ENCODE measurements around the gene RAB36. TPM values are rescaled to one million over a fixed set of nuclear protein-coding genes. Genes with fewer than 3 reads are reported as not detected.
A peak's percentile ranks its signal among the peaks of the same experiment; 100 is the strongest.

The RAB36 gene
- total and polyA plus RNA-seq, 9 of the 15 experiments (the other 6 are each of a cell fraction or from before 2014, with no cell fraction given), result 0.04 to 0.50 (median 0.08) TPM; not detected in 3

DNA sequence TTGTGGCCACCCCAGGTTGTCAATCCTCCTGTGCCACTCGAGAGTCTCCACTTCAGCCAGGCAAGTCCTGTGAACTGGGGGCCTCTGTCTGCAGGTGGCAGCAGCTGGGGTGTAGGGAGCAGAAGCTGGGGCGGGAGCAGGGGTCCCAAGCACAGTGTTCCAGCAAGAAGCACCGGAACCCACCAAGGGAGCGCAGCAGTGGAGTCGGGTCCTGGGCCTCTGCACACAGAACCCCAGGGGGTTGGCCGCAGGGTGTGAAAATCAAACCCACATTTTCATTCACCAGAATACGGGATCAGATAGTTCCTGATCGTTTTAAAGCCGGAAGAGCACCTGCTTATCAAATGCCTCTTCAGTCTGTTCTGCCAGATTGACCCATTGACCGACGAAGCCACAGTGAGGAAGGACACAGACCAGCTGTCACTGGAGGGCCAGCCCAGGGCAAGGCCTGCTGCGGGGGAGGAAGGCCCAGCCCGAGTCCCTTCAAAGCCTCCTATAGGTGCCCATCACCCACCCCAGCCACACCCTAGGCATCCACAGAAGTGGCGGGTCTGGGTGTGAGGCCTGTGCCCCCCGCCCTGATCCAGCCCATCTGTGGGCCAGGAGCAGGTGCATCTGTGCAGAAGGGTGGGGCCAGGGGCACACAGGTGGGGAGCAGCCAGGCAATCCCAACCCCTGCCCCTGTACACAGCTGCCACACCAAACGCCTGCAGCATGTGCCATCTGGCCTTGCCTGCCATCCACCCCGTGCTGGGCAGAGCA, 37.6 kb upstream of the RAB36 start (continued):
- TF ChIP-seq TCF7L2 (IDR thresholded peaks at IDR 0.05; ENCODE audit: low read depth, low read length), result no peak
- 0 out of 4 replicates have a peak, but pooled peaks of 1 of the 2 experiments have one; percentile 4 for TF ChIP-seq RCOR1 (IDR thresholded peaks at IDR 0.05; ENCODE audit: borderline replicate concordance in 1 of 2, low read depth in 2 of 2, low read length in 2 of 2)
- TF ChIP-seq ZBTB1 (CRISPR knock-in tag; IDR thresholded peaks at IDR 0.05; ENCODE audit: borderline replicate concordance, low read depth), result no peak
- no peak for TF ChIP-seq POLR2A (conservative IDR thresholded peaks at IDR 0.05)
- TF ChIP-seq ZNF263 (CRISPR knock-in tag; IDR thresholded peaks at IDR 0.05; ENCODE audit: borderline replicate concordance), result no peak
- peak; percentile 78 for TF ChIP-seq CBFA2T2 (conservative IDR thresholded peaks at IDR 0.05)
- no peak for TF ChIP-seq NFATC3 (IDR thresholded peaks at IDR 0.05)
- no peak for TF ChIP-seq RFX5 (IDR thresholded peaks at IDR 0.05; ENCODE audit: low read depth, low read length)
- TF ChIP-seq ZSCAN29 (IDR thresholded peaks at IDR 0.05), result no peak
- TF ChIP-seq, protein P1, sequence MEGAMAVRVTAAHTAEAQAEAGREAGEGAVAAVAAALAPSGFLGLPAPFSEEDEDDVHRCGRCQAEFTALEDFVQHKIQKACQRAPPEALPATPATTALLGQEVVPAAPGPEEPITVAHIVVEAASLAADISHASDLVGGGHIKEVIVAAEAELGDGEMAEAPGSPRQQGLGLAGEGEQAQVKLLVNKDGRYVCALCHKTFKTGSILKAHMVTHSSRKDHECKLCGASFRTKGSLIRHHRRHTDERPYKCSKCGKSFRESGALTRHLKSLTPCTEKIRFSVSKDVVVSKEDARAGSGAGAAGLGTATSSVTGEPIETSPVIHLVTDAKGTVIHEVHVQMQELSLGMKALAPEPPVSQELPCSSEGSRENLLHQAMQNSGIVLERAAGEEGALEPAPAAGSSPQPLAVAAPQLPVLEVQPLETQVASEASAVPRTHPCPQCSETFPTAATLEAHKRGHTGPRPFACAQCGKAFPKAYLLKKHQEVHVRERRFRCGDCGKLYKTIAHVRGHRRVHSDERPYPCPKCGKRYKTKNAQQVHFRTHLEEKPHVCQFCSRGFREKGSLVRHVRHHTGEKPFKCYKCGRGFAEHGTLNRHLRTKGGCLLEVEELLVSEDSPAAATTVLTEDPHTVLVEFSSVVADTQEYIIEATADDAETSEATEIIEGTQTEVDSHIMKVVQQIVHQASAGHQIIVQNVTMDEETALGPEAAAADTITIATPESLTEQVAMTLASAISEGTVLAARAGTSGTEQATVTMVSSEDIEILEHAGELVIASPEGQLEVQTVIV (CRISPR knock-in tag; IDR thresholded peaks at IDR 0.05; ENCODE audit: borderline replicate concordance), result no peak
- no peak for TF ChIP-seq MAZ (CRISPR knock-in tag; conservative IDR thresholded peaks at IDR 0.05 in 1 of 2, IDR thresholded peaks at IDR 0.05 in 1 of 2)
- no peak for TF ChIP-seq BACH1 (tag; IDR thresholded peaks at IDR 0.05)
- TF ChIP-seq GATAD2B (IDR thresholded peaks at IDR 0.05; ENCODE audit: borderline replicate concordance), result no peak
- TF ChIP-seq, protein P2, sequence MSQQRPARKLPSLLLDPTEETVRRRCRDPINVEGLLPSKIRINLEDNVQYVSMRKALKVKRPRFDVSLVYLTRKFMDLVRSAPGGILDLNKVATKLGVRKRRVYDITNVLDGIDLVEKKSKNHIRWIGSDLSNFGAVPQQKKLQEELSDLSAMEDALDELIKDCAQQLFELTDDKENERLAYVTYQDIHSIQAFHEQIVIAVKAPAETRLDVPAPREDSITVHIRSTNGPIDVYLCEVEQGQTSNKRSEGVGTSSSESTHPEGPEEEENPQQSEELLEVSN (IDR thresholded peaks at IDR 0.05; ENCODE audit: borderline replicate concordance in 1 of 2, extremely low read depth in 1 of 2, insufficient read depth in 1 of 2, insufficient read length in 1 of 2, low read depth in 1 of 2, low read length in 1 of 2, poor library complexity in 1 of 2, severe bottlenecking in 1 of 2), result peak in 1 of 2 experiments; percentile 9
- TF ChIP-seq, protein P3, sequence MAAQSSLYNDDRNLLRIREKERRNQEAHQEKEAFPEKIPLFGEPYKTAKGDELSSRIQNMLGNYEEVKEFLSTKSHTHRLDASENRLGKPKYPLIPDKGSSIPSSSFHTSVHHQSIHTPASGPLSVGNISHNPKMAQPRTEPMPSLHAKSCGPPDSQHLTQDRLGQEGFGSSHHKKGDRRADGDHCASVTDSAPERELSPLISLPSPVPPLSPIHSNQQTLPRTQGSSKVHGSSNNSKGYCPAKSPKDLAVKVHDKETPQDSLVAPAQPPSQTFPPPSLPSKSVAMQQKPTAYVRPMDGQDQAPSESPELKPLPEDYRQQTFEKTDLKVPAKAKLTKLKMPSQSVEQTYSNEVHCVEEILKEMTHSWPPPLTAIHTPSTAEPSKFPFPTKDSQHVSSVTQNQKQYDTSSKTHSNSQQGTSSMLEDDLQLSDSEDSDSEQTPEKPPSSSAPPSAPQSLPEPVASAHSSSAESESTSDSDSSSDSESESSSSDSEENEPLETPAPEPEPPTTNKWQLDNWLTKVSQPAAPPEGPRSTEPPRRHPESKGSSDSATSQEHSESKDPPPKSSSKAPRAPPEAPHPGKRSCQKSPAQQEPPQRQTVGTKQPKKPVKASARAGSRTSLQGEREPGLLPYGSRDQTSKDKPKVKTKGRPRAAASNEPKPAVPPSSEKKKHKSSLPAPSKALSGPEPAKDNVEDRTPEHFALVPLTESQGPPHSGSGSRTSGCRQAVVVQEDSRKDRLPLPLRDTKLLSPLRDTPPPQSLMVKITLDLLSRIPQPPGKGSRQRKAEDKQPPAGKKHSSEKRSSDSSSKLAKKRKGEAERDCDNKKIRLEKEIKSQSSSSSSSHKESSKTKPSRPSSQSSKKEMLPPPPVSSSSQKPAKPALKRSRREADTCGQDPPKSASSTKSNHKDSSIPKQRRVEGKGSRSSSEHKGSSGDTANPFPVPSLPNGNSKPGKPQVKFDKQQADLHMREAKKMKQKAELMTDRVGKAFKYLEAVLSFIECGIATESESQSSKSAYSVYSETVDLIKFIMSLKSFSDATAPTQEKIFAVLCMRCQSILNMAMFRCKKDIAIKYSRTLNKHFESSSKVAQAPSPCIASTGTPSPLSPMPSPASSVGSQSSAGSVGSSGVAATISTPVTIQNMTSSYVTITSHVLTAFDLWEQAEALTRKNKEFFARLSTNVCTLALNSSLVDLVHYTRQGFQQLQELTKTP (IDR thresholded peaks at IDR 0.05; ENCODE audit: low read depth in 1 of 2, partially characterized antibody in 2 of 2), result no peak
- TF ChIP-seq ATF7 (IDR thresholded peaks at IDR 0.05), result no peak
- TF ChIP-seq HNRNPLL (IDR thresholded peaks at IDR 0.05; ENCODE audit: low read depth, low read length, poor library complexity, severe bottlenecking), result no peak
- TF ChIP-seq, protein P4, sequence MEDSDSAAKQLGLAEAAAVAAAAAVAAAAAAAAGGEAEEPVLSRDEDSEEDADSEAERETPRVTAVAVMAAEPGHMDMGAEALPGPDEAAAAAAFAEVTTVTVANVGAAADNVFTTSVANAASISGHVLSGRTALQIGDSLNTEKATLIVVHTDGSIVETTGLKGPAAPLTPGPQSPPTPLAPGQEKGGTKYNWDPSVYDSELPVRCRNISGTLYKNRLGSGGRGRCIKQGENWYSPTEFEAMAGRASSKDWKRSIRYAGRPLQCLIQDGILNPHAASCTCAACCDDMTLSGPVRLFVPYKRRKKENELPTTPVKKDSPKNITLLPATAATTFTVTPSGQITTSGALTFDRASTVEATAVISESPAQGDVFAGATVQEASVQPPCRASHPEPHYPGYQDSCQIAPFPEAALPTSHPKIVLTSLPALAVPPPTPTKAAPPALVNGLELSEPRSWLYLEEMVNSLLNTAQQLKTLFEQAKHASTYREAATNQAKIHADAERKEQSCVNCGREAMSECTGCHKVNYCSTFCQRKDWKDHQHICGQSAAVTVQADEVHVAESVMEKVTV (CRISPR knock-in tag; IDR thresholded peaks at IDR 0.05), result no peak

All from K562 (cell line).